Thyroid gland (tissue), 4 donors: ENCODE data around the gene SEC14L2.

Experiments
- POLR2A ChIP-seq, 2 donors: fragments of 450-650 bp; IDR thresholded peaks; one replicate each; pipeline ENCODE4 v1.6.1; 2017; ENCODE audit warnings: antibody characterized with exemption in 2 of 2, mild to moderate bottlenecking in 2 of 2, moderate library complexity in 1 of 2
- TF ChIP-seq, protein P1 (sequence below), 6 experiments: fragments of 200-600 bp in 3 of 6; fragments of 450-650 bp in 3 of 6; sonication (generic) in 3 of 6; IDR thresholded peaks; one replicate each; pipeline ENCODE4 v1.5.1; 2016 to 2019; ENCODE audit warnings: antibody characterized with exemption in 6 of 6, mild to moderate bottlenecking in 2 of 6, inconsistent platforms in 1 of 6, moderate library complexity in 1 of 6

DNA sequence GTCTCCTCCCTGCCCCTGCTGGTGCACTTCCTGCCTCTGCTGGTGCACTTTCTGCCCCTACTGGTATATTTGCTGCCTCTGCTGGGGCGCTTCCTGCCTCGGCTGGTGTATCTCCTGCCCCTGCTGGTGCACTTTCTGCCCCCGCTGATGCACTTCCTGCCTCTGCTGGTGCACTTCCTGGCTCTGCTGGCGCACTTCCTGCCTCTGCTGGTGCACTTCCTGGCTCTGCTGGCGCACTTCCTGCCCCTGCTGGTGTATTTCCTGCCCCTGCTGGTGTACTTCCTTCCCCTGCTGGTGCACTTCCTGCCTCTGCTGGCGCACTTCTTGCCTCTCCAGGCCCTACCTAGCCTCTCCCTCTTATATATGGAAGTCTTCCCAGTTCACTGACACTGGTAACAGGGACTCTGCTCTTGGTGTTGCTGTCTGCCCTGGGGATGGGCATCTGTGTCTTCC, 38.9 kb downstream of the SEC14L2 start:
- TF ChIP-seq POLR2A (IDR thresholded peaks at IDR 0.05), result no peak
- TF ChIP-seq, protein P1, sequence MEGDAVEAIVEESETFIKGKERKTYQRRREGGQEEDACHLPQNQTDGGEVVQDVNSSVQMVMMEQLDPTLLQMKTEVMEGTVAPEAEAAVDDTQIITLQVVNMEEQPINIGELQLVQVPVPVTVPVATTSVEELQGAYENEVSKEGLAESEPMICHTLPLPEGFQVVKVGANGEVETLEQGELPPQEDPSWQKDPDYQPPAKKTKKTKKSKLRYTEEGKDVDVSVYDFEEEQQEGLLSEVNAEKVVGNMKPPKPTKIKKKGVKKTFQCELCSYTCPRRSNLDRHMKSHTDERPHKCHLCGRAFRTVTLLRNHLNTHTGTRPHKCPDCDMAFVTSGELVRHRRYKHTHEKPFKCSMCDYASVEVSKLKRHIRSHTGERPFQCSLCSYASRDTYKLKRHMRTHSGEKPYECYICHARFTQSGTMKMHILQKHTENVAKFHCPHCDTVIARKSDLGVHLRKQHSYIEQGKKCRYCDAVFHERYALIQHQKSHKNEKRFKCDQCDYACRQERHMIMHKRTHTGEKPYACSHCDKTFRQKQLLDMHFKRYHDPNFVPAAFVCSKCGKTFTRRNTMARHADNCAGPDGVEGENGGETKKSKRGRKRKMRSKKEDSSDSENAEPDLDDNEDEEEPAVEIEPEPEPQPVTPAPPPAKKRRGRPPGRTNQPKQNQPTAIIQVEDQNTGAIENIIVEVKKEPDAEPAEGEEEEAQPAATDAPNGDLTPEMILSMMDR (IDR thresholded peaks at IDR 0.05), result no peak
